GM12878 (cell line): ENCODE measurements around the gene COQ5. TPM values are rescaled to one million over a fixed set of nuclear protein-coding genes. Genes with fewer than 3 reads are reported as not detected.
"Not testable (repeated sequence)": the region's sequence is repeated elsewhere in the genome, so short reads cannot be mapped to it uniquely, and the experiment has no call there.

Experiments used
- ATAC-seq: fragments of 200-7000 bp; cut with Tn5 transposase; 3 replicates; pipeline ENCODE4 v1.9.1; 2020; ENCODE audit warnings: mild to moderate bottlenecking, moderate library complexity
- BruUV-seq: library from RNA; stranded (reverse); fragments of 400-500 nt; replicated peaks from 2 replicates; lab custom pipeline; 2021; lab: Mats Ljungman, UMichigan
- CTCF ChIA-PET: fragments of 300-600 bp; sonication (Branson Sonifier 250); formaldehyde crosslinking; extraction: SDS; loops from one replicate; lab custom pipeline; 2021; ENCODE audit warnings: inconsistent platforms; lab: Yijun Ruan, JAX
- POLR2A ChIA-PET: fragments of 350-600 bp; formaldehyde crosslinking; extraction: SDS; loops from one replicate; lab custom pipeline; 2021; ENCODE audit warnings: inconsistent platforms; lab: Charles Lee
- RAD21 ChIA-PET: fragments of 300-600 bp; sonication (Branson Sonifier 250); formaldehyde crosslinking; loops from one replicate; lab custom pipeline; 2023; ENCODE audit warnings: antibody characterized with exemption; ENCODE audit not compliant: unreplicated experiment; lab: Charles Lee
- SMC1A ChIA-PET: fragments of 300-600 bp; sonication (Branson Sonifier 250); formaldehyde crosslinking; loops from one replicate; lab custom pipeline; 2023; ENCODE audit not compliant: unreplicated experiment, uncharacterized antibody; lab: Charles Lee
- DNase-seq: peaks from one replicate; pipeline ENCODE4 v3.0.0-alpha.2; 2011; ENCODE audit warnings: low read depth, low spot score
- FAIRE-seq: peaks from 3 replicates; lab custom pipeline; 2011; peaks lifted over from hg19 to GRCh38; lab: Jason Lieb, UNC
- H2AFZ ChIP-seq: 2 replicates; pipeline ENCODE4 v1.6.0; 2011; ENCODE audit warnings: low read depth, low read length, control low read depth; ENCODE audit not compliant: control insufficient read depth
- H3K27ac ChIP-seq: 2 replicates; pipeline ENCODE4 v1.5.1; 2011; ENCODE audit warnings: control low read depth; ENCODE audit not compliant: control insufficient read depth, insufficient read depth
- H3K27me3 ChIP-seq, 2 experiments: replicated peaks in 1 of 2; 2 replicates each; pipeline versions ENCODE4 v1.6.0 to v1.6.1; 2011; ENCODE audit warnings: low read length in 1 of 2; ENCODE audit not compliant: control insufficient read depth in 2 of 2, insufficient read depth in 2 of 2
- H3K36me3 ChIP-seq, 2 experiments: 2 replicates each; pipeline ENCODE4 v1.5.1; 2011; ENCODE audit warnings: low read length in 1 of 2; ENCODE audit not compliant: control insufficient read depth in 2 of 2, insufficient read depth in 2 of 2
- H3K4me1 ChIP-seq: 2 replicates; pipeline ENCODE4 v1.6.1; 2011; ENCODE audit warnings: mild to moderate bottlenecking, low read length, moderate library complexity, mixed read lengths; ENCODE audit not compliant: control insufficient read depth, insufficient read depth
- H3K4me2 ChIP-seq: 2 replicates; pipeline ENCODE4 v1.6.0; 2011; ENCODE audit warnings: control low read depth; ENCODE audit not compliant: control insufficient read depth, insufficient read depth
- H3K4me3 ChIP-seq: fragments of 200-600 bp; sonication (generic); 2 replicates; pipeline ENCODE4 v1.5.1; 2016
- H3K79me2 ChIP-seq: 2 replicates; pipeline ENCODE4 v1.6.0; 2011; ENCODE audit warnings: low read length; ENCODE audit not compliant: control insufficient read depth, insufficient read depth
- H3K9ac ChIP-seq: 2 replicates; pipeline ENCODE4 v1.8.0; 2011; ENCODE audit warnings: low read length, control low read depth, mixed read lengths; ENCODE audit not compliant: control insufficient read depth, insufficient read depth
- H3K9me3 ChIP-seq: replicated peaks from 3 replicates; pipeline ENCODE4 v1.5.1; 2011; ENCODE audit warnings: mild to moderate bottlenecking, low read length; ENCODE audit not compliant: control insufficient read depth, insufficient read depth
- H4K20me1 ChIP-seq: 2 replicates; pipeline ENCODE4 v1.6.0; 2011; ENCODE audit not compliant: control insufficient read depth, insufficient read depth
- CHD2 ChIP-seq: IDR thresholded peaks from 2 replicates; pipeline ENCODE4 v1.6.1; 2011; ENCODE audit warnings: low read depth, low read length, improper control_type of control experiment, borderline replicate concordance
- EP300 ChIP-seq, 2 experiments: fragments of 150-350 bp in 1 of 2; IDR thresholded peaks; 2 replicates each; pipeline ENCODE4 v1.6.1; 2011 to 2012; ENCODE audit warnings: low read depth in 2 of 2, low read length in 2 of 2, borderline replicate concordance in 1 of 2, improper control_type of control experiment in 1 of 2, inconsistent platforms in 1 of 2; ENCODE audit not compliant: control insufficient read depth in 1 of 2
- STAT1 ChIP-seq: fragments of 450-650 bp; conservative IDR thresholded peaks from 2 replicates; pipeline ENCODE4 v1.6.1; 2014; ENCODE audit warnings: antibody characterized with exemption, mild to moderate bottlenecking
- WGBS: methylation state at CpG from one replicate; pipeline ENCODE4 v1.1.6; 2016; ENCODE audit warnings: low lambda C conversion rate; ENCODE audit not compliant: insufficient replicate concordance, insufficient coverage; ENCODE audit errors: missing lambda C conversion rate; 5-methylcytosine and 5-hydroxymethylcytosine counted together
- in situ Hi-C: fragments of 300-500 bp; cut with MboI; formaldehyde crosslinking; loops from 9 replicates; pipeline ENCODE4 v1.14.3; 2018; ENCODE audit warnings: mixed read lengths
- intact Hi-C: fragments of 100-400 bp; cut with micrococcal nuclease; formaldehyde crosslinking; loops from one replicate; pipeline ENCODE4 v1.14.2; 2022; ENCODE audit not compliant: unreplicated experiment
- polyA plus RNA-seq, 11 experiments: library from polyadenylated mRNA; depleted of rRNA in 4 of 11; unstranded in 6 of 11; stranded (reverse) in 5 of 11; fragments of >200 nt; fragmentation: Nextera tagmentation in 4 of 11; fragmentation: Illumina TruSeq in 1 of 11; extraction: Ambion mirVana in 4 of 11; extraction: Trizol in 1 of 11; gene quantifications; 1 replicate in 1 of 11; 2 replicates in 10 of 11; pipeline versions ENCODE4 v1.2.1 to v1.2.3, GENCODE V29; 2011 to 2016; ENCODE audit warnings: inconsistent platforms in 2 of 11, missing spikeins in 2 of 11, low read depth in 1 of 11
- total RNA-seq, 4 experiments: library from RNA; depleted of rRNA in 3 of 4; stranded (reverse); fragments of >200 nt in 3 of 4; fragmentation: Illumina TruSeq in 1 of 4; extraction: Trizol in 1 of 4; gene quantifications; 2 replicates each; pipeline versions ENCODE4 v1.2.1 to v1.2.3, GENCODE V29; 2013 to 2021
- TF ChIP-seq, protein P1 (sequence below): IDR thresholded peaks from 2 replicates; pipeline ENCODE4 v1.6.1; 2012; ENCODE audit warnings: low read depth, low read length, improper control_type of control experiment
- TF ChIP-seq, protein P2 (sequence below), 3 experiments: IDR thresholded peaks in 2 of 3; conservative IDR thresholded peaks in 1 of 3; 2 replicates each; pipeline ENCODE4 v1.5.1; 2011; ENCODE audit warnings: low read depth in 3 of 3, low read length in 3 of 3, mild to moderate bottlenecking in 3 of 3, control low read depth in 2 of 3, moderate library complexity in 2 of 3, inconsistent platforms in 1 of 3, mixed read lengths in 1 of 3; ENCODE audit not compliant: control insufficient read depth in 2 of 3, insufficient read depth in 1 of 3; ENCODE audit errors: extremely low read depth in 1 of 3
- TF ChIP-seq, protein P3 (sequence below): fragments of 450-650 bp; IDR thresholded peaks from 2 replicates; pipeline ENCODE4 v1.6.1; 2017; ENCODE audit warnings: borderline replicate concordance
- TF ChIP-seq, protein P4 (sequence below): fragments of 150-350 bp; IDR thresholded peaks from 2 replicates; pipeline ENCODE4 v1.6.1; 2014; ENCODE audit warnings: mild to moderate bottlenecking, low read depth, low read length

The COQ5 gene
- total and polyA plus RNA-seq, 10 of the 15 experiments (the other 5 are each of a cell fraction or from before 2014, with no cell fraction given) = 24.8 to 69.3 (median 37.8) TPM

DNA sequence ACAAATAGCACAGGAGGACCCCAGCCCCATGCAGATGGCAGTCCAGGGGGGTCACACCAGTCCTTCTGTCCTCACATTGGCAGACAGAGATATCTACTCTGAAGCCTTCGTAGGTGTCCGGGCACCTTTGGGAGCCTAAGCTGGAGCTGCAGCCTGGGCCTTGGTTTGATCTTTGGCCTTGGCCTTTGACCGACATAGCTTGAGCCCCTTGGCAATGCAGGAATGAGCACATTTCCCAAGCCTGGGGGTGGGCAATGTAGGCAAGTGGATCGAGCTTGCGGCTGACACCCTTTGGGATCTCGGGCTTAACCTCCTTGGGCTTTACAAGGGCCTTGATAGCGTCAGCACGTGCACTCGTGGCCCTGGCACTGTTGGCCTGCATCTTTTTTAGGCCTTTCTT lies 6.4 kb downstream of the COQ5 start (continued):
- TF ChIP-seq, protein P1, sequence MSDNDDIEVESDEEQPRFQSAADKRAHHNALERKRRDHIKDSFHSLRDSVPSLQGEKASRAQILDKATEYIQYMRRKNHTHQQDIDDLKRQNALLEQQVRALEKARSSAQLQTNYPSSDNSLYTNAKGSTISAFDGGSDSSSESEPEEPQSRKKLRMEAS = no peak
- no peak for TF ChIP-seq CHD2
- no peak for TF ChIP-seq STAT1
- TF ChIP-seq, protein P2, sequence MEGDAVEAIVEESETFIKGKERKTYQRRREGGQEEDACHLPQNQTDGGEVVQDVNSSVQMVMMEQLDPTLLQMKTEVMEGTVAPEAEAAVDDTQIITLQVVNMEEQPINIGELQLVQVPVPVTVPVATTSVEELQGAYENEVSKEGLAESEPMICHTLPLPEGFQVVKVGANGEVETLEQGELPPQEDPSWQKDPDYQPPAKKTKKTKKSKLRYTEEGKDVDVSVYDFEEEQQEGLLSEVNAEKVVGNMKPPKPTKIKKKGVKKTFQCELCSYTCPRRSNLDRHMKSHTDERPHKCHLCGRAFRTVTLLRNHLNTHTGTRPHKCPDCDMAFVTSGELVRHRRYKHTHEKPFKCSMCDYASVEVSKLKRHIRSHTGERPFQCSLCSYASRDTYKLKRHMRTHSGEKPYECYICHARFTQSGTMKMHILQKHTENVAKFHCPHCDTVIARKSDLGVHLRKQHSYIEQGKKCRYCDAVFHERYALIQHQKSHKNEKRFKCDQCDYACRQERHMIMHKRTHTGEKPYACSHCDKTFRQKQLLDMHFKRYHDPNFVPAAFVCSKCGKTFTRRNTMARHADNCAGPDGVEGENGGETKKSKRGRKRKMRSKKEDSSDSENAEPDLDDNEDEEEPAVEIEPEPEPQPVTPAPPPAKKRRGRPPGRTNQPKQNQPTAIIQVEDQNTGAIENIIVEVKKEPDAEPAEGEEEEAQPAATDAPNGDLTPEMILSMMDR (IDR thresholded peaks at IDR 0.05 in 2 of 3, conservative IDR thresholded peaks at IDR 0.05 in 1 of 3; ENCODE audit: control insufficient read depth in 2 of 3, extremely low read depth in 1 of 3, insufficient read depth in 1 of 3, low read depth in 3 of 3, low read length in 3 of 3) = no peak
- TF ChIP-seq, protein P3, sequence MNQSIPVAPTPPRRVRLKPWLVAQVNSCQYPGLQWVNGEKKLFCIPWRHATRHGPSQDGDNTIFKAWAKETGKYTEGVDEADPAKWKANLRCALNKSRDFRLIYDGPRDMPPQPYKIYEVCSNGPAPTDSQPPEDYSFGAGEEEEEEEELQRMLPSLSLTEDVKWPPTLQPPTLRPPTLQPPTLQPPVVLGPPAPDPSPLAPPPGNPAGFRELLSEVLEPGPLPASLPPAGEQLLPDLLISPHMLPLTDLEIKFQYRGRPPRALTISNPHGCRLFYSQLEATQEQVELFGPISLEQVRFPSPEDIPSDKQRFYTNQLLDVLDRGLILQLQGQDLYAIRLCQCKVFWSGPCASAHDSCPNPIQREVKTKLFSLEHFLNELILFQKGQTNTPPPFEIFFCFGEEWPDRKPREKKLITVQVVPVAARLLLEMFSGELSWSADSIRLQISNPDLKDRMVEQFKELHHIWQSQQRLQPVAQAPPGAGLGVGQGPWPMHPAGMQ = no peak
- TF ChIP-seq, protein P4, sequence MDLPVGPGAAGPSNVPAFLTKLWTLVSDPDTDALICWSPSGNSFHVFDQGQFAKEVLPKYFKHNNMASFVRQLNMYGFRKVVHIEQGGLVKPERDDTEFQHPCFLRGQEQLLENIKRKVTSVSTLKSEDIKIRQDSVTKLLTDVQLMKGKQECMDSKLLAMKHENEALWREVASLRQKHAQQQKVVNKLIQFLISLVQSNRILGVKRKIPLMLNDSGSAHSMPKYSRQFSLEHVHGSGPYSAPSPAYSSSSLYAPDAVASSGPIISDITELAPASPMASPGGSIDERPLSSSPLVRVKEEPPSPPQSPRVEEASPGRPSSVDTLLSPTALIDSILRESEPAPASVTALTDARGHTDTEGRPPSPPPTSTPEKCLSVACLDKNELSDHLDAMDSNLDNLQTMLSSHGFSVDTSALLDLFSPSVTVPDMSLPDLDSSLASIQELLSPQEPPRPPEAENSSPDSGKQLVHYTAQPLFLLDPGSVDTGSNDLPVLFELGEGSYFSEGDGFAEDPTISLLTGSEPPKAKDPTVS = no peak
- no peak for TF ChIP-seq EP300 (IDR thresholded peaks at IDR 0.05; ENCODE audit: borderline replicate concordance in 1 of 2, control insufficient read depth in 1 of 2, low read depth in 2 of 2, low read length in 2 of 2)

DNA sequence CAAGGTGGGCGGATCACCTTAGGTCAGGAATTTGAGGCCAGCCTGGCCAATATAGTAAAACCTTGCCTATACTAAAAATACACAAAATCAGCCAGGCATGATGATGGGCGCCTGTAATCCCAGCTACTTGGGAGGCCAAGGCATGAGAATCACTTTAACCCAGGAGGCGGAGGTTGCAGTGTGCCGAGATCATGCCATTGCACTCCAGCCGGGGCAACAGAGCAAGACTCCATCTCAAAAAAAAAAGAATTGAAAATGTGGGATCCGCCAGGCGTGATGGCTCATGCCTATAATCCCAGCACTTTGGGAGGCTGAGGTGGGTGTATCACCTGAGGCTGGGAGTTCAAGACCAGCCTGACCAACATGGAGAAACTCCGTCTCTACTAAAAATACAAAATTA lies 9.6 kb downstream of the COQ5 start:
- WGBS = 99% methylated on average over 8 of the region's 8 CpGs
- H3K9me3 ChIP-seq, SMC1A ChIA-PET, H3K4me3 ChIP-seq, CTCF ChIA-PET, intact Hi-C loops, H3K27ac ChIP-seq, H3K79me2 ChIP-seq, ATAC-seq, FAIRE-seq, BruUV-seq, DNase-seq, in situ Hi-C loops, H3K4me2 ChIP-seq, H4K20me1 ChIP-seq, H3K4me1 ChIP-seq, H3K9ac ChIP-seq, RAD21 ChIA-PET, H3K36me3 ChIP-seq, H2AFZ ChIP-seq, H3K27me3 ChIP-seq: not testable (repeated sequence)
- POLR2A ChIA-PET = interaction anchor here (0.9 kb wide), 1 partner anchor 10 kb away, joined by 3 read pairs; the partner anchor contains the start of gene COQ5
